Activated T-cell treated with anti-CD3 and anti-CD28 coated beads, Interleukin-2, amount 50 U/mL, for 72 hours (primary cell): Measurements from ENCODE around the gene PCOLCE2. TPM values are rescaled to one million over a fixed set of nuclear protein-coding genes. Genes with fewer than 3 reads are reported as not detected.

Source experiments
- ATAC-seq, 2 donors: fragments of 150-1000 bp; cut with Tn5 transposase; replicated peaks in 1 of 2; 2 replicates each; pipeline ENCODE4 v1.10.0; 2021; ENCODE audit warnings: moderate library complexity in 2 of 2, mild to moderate bottlenecking in 1 of 2
- DNase-seq, 2 donors: peaks; one replicate each; pipeline ENCODE4 v3.0.0; 2021 to 2022; ENCODE audit warnings: mixed read lengths in 1 of 2
- H3K27ac Mint-ChIP-seq: one replicate; pipeline ENCODE4 v1.8.0; 2022; ENCODE audit warnings: mild to moderate bottlenecking, moderate library complexity, mixed read lengths
- H3K27me3 Mint-ChIP-seq: one replicate; pipeline ENCODE4 v1.8.0; 2022; ENCODE audit warnings: low read depth, mixed read lengths
- H3K36me3 Mint-ChIP-seq, 2 donors: one replicate each; pipeline ENCODE4 v1.8.0; 2022; ENCODE audit warnings: mixed read lengths in 2 of 2, mild to moderate bottlenecking in 1 of 2; ENCODE audit not compliant: insufficient read depth in 2 of 2
- H3K4me1 Mint-ChIP-seq: one replicate; pipeline ENCODE4 v1.8.0; 2022; ENCODE audit warnings: low read depth, mixed read lengths
- H3K4me3 Mint-ChIP-seq, 2 donors: one replicate each; pipeline ENCODE4 v1.8.0; 2022; ENCODE audit warnings: mild to moderate bottlenecking in 2 of 2, mixed read lengths in 2 of 2, moderate library complexity in 2 of 2
- H3K9me3 Mint-ChIP-seq, 2 donors: one replicate each; pipeline ENCODE4 v1.8.0; 2022; ENCODE audit warnings: mixed read lengths in 2 of 2
- total RNA-seq, 2 donors: library from RNA; stranded (reverse); gene quantifications; one replicate each; pipeline ENCODE4 v1.2.3, GENCODE V29; 2022

PCOLCE2 gene
- not detected for total RNA-seq

- ATAC-seq: peak; percentile 82 to 86
- peaks cover 5% of the 10 kb centered on the region for H3K4me1 Mint-ChIP-seq
- no peaks in the 10 kb centered on the region for H3K36me3 Mint-ChIP-seq
- peak within 1 kb of the TSS; percentile 81 to 88 for H3K4me3 Mint-ChIP-seq
- DNase-seq: peak; percentile 30 to 46
- peaks cover 61% of the 10 kb centered on the region for H3K27me3 Mint-ChIP-seq
- no peaks in the 10 kb centered on the region for H3K9me3 Mint-ChIP-seq
- H3K27ac Mint-ChIP-seq: no peak within 1 kb of the TSS
These were observed at the start of gene PCOLCE2 for GRCh38 chr3:142888481-142889211. Gene PCOLCE2 (minus strand): TSS chr3:142889083. CDS start chr3:142888896, 187 bp downstream.

GRCh38 chr3:142935963-142936362, 47.1 kb upstream of the PCOLCE2 start:
- Mint-ChIP-seq H3K27me3 (peaks cover 4% of the 10 kb centered on the region), H3K36me3 (no peaks in the 10 kb centered on the region), H3K4me1 (peaks cover 2% of the 10 kb centered on the region), H3K9me3 (no peaks in the 10 kb centered on the region), H3K4me3 (no peak overlapping the region), H3K27ac (no peak overlapping the region)
- no peak for DNase-seq
- ATAC-seq: no peak

GRCh38 chr3:142934887-142935269, 46.0 kb upstream of the PCOLCE2 start:
- Mint-ChIP-seq H3K9me3 (no peaks in the 10 kb centered on the region), H3K27ac (no peak overlapping the region), H3K27me3 (no peaks in the 10 kb centered on the region), H3K4me3 (no peak overlapping the region), H3K4me1 (no peaks in the 10 kb centered on the region), H3K36me3 (no peaks in the 10 kb centered on the region)
- ATAC-seq: no peak
- DNase-seq: no peak

GRCh38 chr3:142934128-142934886, 45.4 kb upstream of the PCOLCE2 start:
- no peak for ATAC-seq
- no peaks in the 10 kb centered on the region for H3K27me3 Mint-ChIP-seq
- no peaks in the 10 kb centered on the region for H3K9me3 Mint-ChIP-seq
- no peak for DNase-seq
- H3K4me3 Mint-ChIP-seq: no peak overlapping the region
- H3K27ac Mint-ChIP-seq: no peak overlapping the region
- no peaks in the 10 kb centered on the region for H3K36me3 Mint-ChIP-seq
- H3K4me1 Mint-ChIP-seq: no peaks in the 10 kb centered on the region

- DNase-seq: peak; percentile 30 to 45
- peak; percentile 62 for ATAC-seq
- peaks cover 19% of the 10 kb centered on the region for H3K27me3 Mint-ChIP-seq
These were observed 42.3 kb upstream of the PCOLCE2 start for GRCh38 chr3:142931222-142931621.

GRCh38 chr3:142930463-142930862, 41.6 kb upstream of the PCOLCE2 start:
- DNase-seq: no peak
- no peaks in the 10 kb centered on the region for H3K4me1 Mint-ChIP-seq
- H3K27ac Mint-ChIP-seq: no peak overlapping the region
- H3K36me3 Mint-ChIP-seq: no peaks in the 10 kb centered on the region
- H3K27me3 Mint-ChIP-seq: peaks cover 26% of the 10 kb centered on the region
- no peaks in the 10 kb centered on the region for H3K9me3 Mint-ChIP-seq
- H3K4me3 Mint-ChIP-seq: no peak overlapping the region
- ATAC-seq: no peak

More at GRCh38 chr3:142931222-142931621, 42.3 kb upstream of the PCOLCE2 start:
- Mint-ChIP-seq H3K4me1 (no peaks in the 10 kb centered on the region), H3K4me3 (no peak overlapping the region), H3K36me3 (no peaks in the 10 kb centered on the region), H3K27ac (no peak overlapping the region), H3K9me3 (no peaks in the 10 kb centered on the region)

- Mint-ChIP-seq H3K9me3 (no peaks in the 10 kb centered on the region), H3K27ac (no peak overlapping the region), H3K36me3 (no peaks in the 10 kb centered on the region), H3K4me1 (no peaks in the 10 kb centered on the region), H3K4me3 (no peak overlapping the region), H3K27me3 (peaks cover 32% of the 10 kb centered on the region)
- ATAC-seq (no peak), DNase-seq (no peak)
These were observed 41.0 kb upstream of the PCOLCE2 start for GRCh38 chr3:142929890-142930289.

GRCh38 chr3:142929109-142929508, 40.2 kb upstream of the PCOLCE2 start:
- Mint-ChIP-seq H3K27me3 (peaks cover 40% of the 10 kb centered on the region), H3K4me1 (no peaks in the 10 kb centered on the region), H3K27ac (no peak overlapping the region), H3K36me3 (no peaks in the 10 kb centered on the region), H3K9me3 (no peaks in the 10 kb centered on the region), H3K4me3 (no peak overlapping the region)
- DNase-seq (peak; percentile 43 to 57), ATAC-seq (peak; percentile 59 to 63)

GRCh38 chr3:142926368-142926944, 37.6 kb upstream of the PCOLCE2 start:
- Mint-ChIP-seq H3K27ac (no peak overlapping the region), H3K27me3 (peaks cover 44% of the 10 kb centered on the region)
- ATAC-seq: no peak

GRCh38 chr3:142925140-142925539, 36.3 kb upstream of the PCOLCE2 start:
- peaks cover 0 to 2% of the 10 kb centered on the region in 2 donors for H3K9me3 Mint-ChIP-seq
- no peak for ATAC-seq
- H3K27ac Mint-ChIP-seq: no peak overlapping the region
- H3K4me3 Mint-ChIP-seq: no peak overlapping the region
- no peaks in the 10 kb centered on the region for H3K4me1 Mint-ChIP-seq
- H3K36me3 Mint-ChIP-seq: no peaks in the 10 kb centered on the region
- H3K27me3 Mint-ChIP-seq: peaks cover 44% of the 10 kb centered on the region
- no peak for DNase-seq

More at GRCh38 chr3:142926368-142926944, 37.6 kb upstream of the PCOLCE2 start:
- H3K36me3 Mint-ChIP-seq: no peaks in the 10 kb centered on the region
- no peaks in the 10 kb centered on the region for H3K4me1 Mint-ChIP-seq
- H3K9me3 Mint-ChIP-seq: peaks cover 0 to 2% of the 10 kb centered on the region in 2 donors
- no peak for DNase-seq
- H3K4me3 Mint-ChIP-seq: no peak overlapping the region

GRCh38 chr3:142923694-142924093, 34.8 kb upstream of the PCOLCE2 start:
- peaks cover 44% of the 10 kb centered on the region for H3K27me3 Mint-ChIP-seq
- no peak for DNase-seq
- H3K27ac Mint-ChIP-seq: no peak overlapping the region
- no peak overlapping the region for H3K4me3 Mint-ChIP-seq
- peaks cover 0 to 2% of the 10 kb centered on the region in 2 donors for H3K9me3 Mint-ChIP-seq
- no peaks in the 10 kb centered on the region for H3K4me1 Mint-ChIP-seq
- no peak for ATAC-seq
- H3K36me3 Mint-ChIP-seq: no peaks in the 10 kb centered on the region

GRCh38 chr3:142916605-142917004, 27.7 kb upstream of the PCOLCE2 start:
- no peak overlapping the region for H3K27ac Mint-ChIP-seq
- H3K27me3 Mint-ChIP-seq: peaks cover 11% of the 10 kb centered on the region
- no peaks in the 10 kb centered on the region for H3K4me1 Mint-ChIP-seq
- no peaks in the 10 kb centered on the region for H3K9me3 Mint-ChIP-seq
- DNase-seq: no peak
- no peak overlapping the region for H3K4me3 Mint-ChIP-seq
- no peak for ATAC-seq
- H3K36me3 Mint-ChIP-seq: no peaks in the 10 kb centered on the region

GRCh38 chr3:142915636-142916035, 26.8 kb upstream of the PCOLCE2 start:
- H3K9me3 Mint-ChIP-seq: no peaks in the 10 kb centered on the region
- no peak for DNase-seq
- no peak overlapping the region for H3K27ac Mint-ChIP-seq
- H3K4me1 Mint-ChIP-seq: no peaks in the 10 kb centered on the region
- no peak for ATAC-seq
- H3K27me3 Mint-ChIP-seq: peaks cover 17% of the 10 kb centered on the region
- no peaks in the 10 kb centered on the region for H3K36me3 Mint-ChIP-seq
- no peak overlapping the region for H3K4me3 Mint-ChIP-seq
